HepG2 (cell line): ENCODE data around the gene COL26A1. TPM values are rescaled to one million over a fixed set of nuclear protein-coding genes. Genes with fewer than 3 reads are reported as not detected.
A peak's percentile ranks its signal among the peaks of the same experiment; 100 is the strongest.

ENCODE experiments used
- ATAC-seq: fragments of 200-7000 bp; cut with Tn5 transposase; 3 replicates; pipeline ENCODE4 v1.9.1; 2020; ENCODE audit warnings: mild to moderate bottlenecking, moderate library complexity
- BruUV-seq: library from RNA; stranded (reverse); fragments of 400-500 nt; replicated peaks from 2 replicates; lab custom pipeline; 2021; lab: Mats Ljungman, UMichigan
- CTCF ChIA-PET: fragments of 300-600 bp; formaldehyde crosslinking; extraction: SDS; loops from one replicate; lab custom pipeline; 2021; ENCODE audit warnings: low total read pairs, inconsistent platforms, low intra/inter-chr PET ratio; lab: Yijun Ruan, JAX
- POLR2A ChIA-PET: fragments of 350-600 bp; sonication (Branson Sonifier 250); formaldehyde crosslinking; loops from one replicate; lab custom pipeline; 2020; ENCODE audit warnings: antibody characterized with exemption, inconsistent platforms; lab: Yijun Ruan, JAX
- DNase-seq: peaks from one replicate; pipeline ENCODE4 v3.0.0-alpha.2; 2015; ENCODE audit warnings: low spot score
- FAIRE-seq: peaks from 3 replicates; lab custom pipeline; 2011; peaks lifted over from hg19 to GRCh38; lab: Jason Lieb, UNC
- H2AFZ ChIP-seq: one replicate; pipeline ENCODE4 v1.6.1; 2011; ENCODE audit warnings: low read length, inconsistent platforms
- H3K27ac ChIP-seq: fragments of 300-600 bp; 3 replicates; pipeline ENCODE4 v1.8.0; 2011; ENCODE audit warnings: mixed run types, mild to moderate bottlenecking, mixed read lengths, low read length, inconsistent platforms; ENCODE audit not compliant: insufficient read depth; ENCODE audit errors: extremely low read length
- H3K27me3 ChIP-seq, 2 experiments: fragments of 200-600 bp in 1 of 2; 2 replicates in 1 of 2; 3 replicates in 1 of 2; pipeline versions ENCODE4 v1.6.0 to v1.8.0; 2011; ENCODE audit warnings: low read length in 2 of 2, mild to moderate bottlenecking in 2 of 2, moderate library complexity in 2 of 2, inconsistent platforms in 1 of 2; ENCODE audit not compliant: insufficient read depth in 2 of 2, control insufficient read depth in 1 of 2
- H3K36me3 ChIP-seq, 2 experiments: fragments of 200-600 bp in 1 of 2; replicated peaks in 1 of 2; 2 replicates in 1 of 2; 3 replicates in 1 of 2; pipeline versions ENCODE4 v1.5.1 to v1.8.0; 2011; ENCODE audit warnings: low read length in 2 of 2, inconsistent platforms in 1 of 2; ENCODE audit not compliant: insufficient read depth in 2 of 2, control insufficient read depth in 1 of 2
- H3K4me1 ChIP-seq: 2 replicates; pipeline ENCODE4 v1.5.1; 2012; ENCODE audit warnings: low read length, inconsistent platforms; ENCODE audit not compliant: insufficient read depth
- H3K4me2 ChIP-seq: 2 replicates; pipeline ENCODE4 v1.6.0; 2011; ENCODE audit warnings: low read depth, low read length, inconsistent platforms
- H3K4me3 ChIP-seq, 3 experiments: fragments of 200-600 bp in 1 of 3; sonication (generic), shearing (Covaris generic) in 1 of 3; replicated peaks in 1 of 3; 2 replicates each; pipeline ENCODE4 v1.5.1; 2011 to 2016; ENCODE audit warnings: low read length in 3 of 3, inconsistent platforms in 2 of 3, low read depth in 2 of 3, mild to moderate bottlenecking in 2 of 3, control low read depth in 1 of 3, mixed read lengths in 1 of 3; ENCODE audit not compliant: insufficient read depth in 1 of 3
- H3K79me2 ChIP-seq: one replicate; pipeline ENCODE4 v1.6.1; 2011; ENCODE audit warnings: low read length, inconsistent platforms; ENCODE audit not compliant: insufficient read depth
- H3K9ac ChIP-seq: 2 replicates; pipeline ENCODE4 v1.6.0; 2011; ENCODE audit warnings: mild to moderate bottlenecking, low read depth, low read length, inconsistent platforms; ENCODE audit not compliant: insufficient read depth
- H3K9me3 ChIP-seq: 2 replicates; pipeline ENCODE4 v1.5.1; 2012; ENCODE audit warnings: mild to moderate bottlenecking, low read length
- H4K20me1 ChIP-seq: 2 replicates; pipeline ENCODE4 v1.6.0; 2011; ENCODE audit warnings: inconsistent platforms, mild to moderate bottlenecking, low read length, moderate library complexity; ENCODE audit not compliant: insufficient read depth
- ARID3A ChIP-seq: IDR thresholded peaks from 2 replicates; pipeline ENCODE4 v1.6.1; 2012; ENCODE audit warnings: low read depth, low read length, improper control_type of control experiment
- ASH2L ChIP-seq: fragments of 300-600, 200-600 bp; sonication (generic); IDR thresholded peaks from 2 replicates; pipeline ENCODE4 v1.7.0; 2017; ENCODE audit warnings: low read depth, mild to moderate bottlenecking, moderate library complexity, mixed read lengths, low read length; ENCODE audit not compliant: insufficient read length
- ESRRA ChIP-seq: sonication (generic); formaldehyde crosslinking; IDR thresholded peaks from 2 replicates; pipeline ENCODE4 v1.5.1; 2020; ENCODE audit warnings: mild to moderate bottlenecking, low read depth, missing genetic modification reagents
- FOSL1 ChIP-seq: sonication (generic); formaldehyde crosslinking; IDR thresholded peaks from 2 replicates; pipeline ENCODE4 v1.9.0; 2021; ENCODE audit warnings: missing genetic modification reagents, borderline replicate concordance
- FOSL2 ChIP-seq: sonication (generic); formaldehyde crosslinking; IDR thresholded peaks from 2 replicates; pipeline ENCODE4 v1.4.0; 2020; ENCODE audit warnings: missing genetic modification reagents
- HNRNPL ChIP-seq: fragments of 200-400 bp; formaldehyde crosslinking; IDR thresholded peaks from 2 replicates; pipeline ENCODE4 v1.6.1; 2017; ENCODE audit warnings: mild to moderate bottlenecking, low read depth, low read length
- LBX2 ChIP-seq: sonication (generic); formaldehyde crosslinking; IDR thresholded peaks from 2 replicates; pipeline ENCODE4 v1.5.0; 2020; ENCODE audit warnings: missing genetic modification reagents, mild to moderate bottlenecking, borderline replicate concordance
- NFIC ChIP-seq: IDR thresholded peaks from 2 replicates; pipeline ENCODE4 v1.6.1; 2012; ENCODE audit warnings: mild to moderate bottlenecking, low read length, inconsistent platforms
- NFYB ChIP-seq: sonication (generic); formaldehyde crosslinking; IDR thresholded peaks from 2 replicates; pipeline ENCODE4 v1.4.0; 2020; ENCODE audit warnings: missing genetic modification reagents
- YEATS4 ChIP-seq: sonication (generic); formaldehyde crosslinking; IDR thresholded peaks from 2 replicates; pipeline ENCODE4 v1.4.0; 2020; ENCODE audit warnings: missing genetic modification reagents, borderline replicate concordance
- ZBTB21 ChIP-seq: sonication (generic); formaldehyde crosslinking; IDR thresholded peaks from 2 replicates; pipeline ENCODE4 v1.4.0; 2020; ENCODE audit warnings: missing genetic modification reagents
- ZNF691 ChIP-seq: sonication (generic); formaldehyde crosslinking; IDR thresholded peaks from 2 replicates; pipeline ENCODE4 v1.4.0; 2020; ENCODE audit warnings: missing genetic modification reagents, low read depth, mild to moderate bottlenecking, borderline replicate concordance
- ZNF720 ChIP-seq: sonication (generic); formaldehyde crosslinking; IDR thresholded peaks from 2 replicates; pipeline ENCODE4 v1.4.0; 2020; ENCODE audit warnings: missing genetic modification reagents
- ZNF75D ChIP-seq: sonication (generic); formaldehyde crosslinking; IDR thresholded peaks from 2 replicates; pipeline ENCODE4 v1.8.1; 2023; ENCODE audit warnings: missing genetic modification reagents, mild to moderate bottlenecking, borderline replicate concordance
- ZNF790 ChIP-seq: sonication (generic); formaldehyde crosslinking; IDR thresholded peaks from 2 replicates; pipeline ENCODE4 v1.8.0; 2022; ENCODE audit warnings: missing genetic modification reagents, mild to moderate bottlenecking, borderline replicate concordance
- ZNF841 ChIP-seq: sonication (generic); formaldehyde crosslinking; IDR thresholded peaks from 2 replicates; pipeline ENCODE4 v1.8.1; 2023; ENCODE audit warnings: missing genetic modification reagents, borderline replicate concordance
- WGBS: methylation state at CpG from one replicate; pipeline ENCODE4 v1.1.6; 2017; ENCODE audit warnings: low lambda C conversion rate; 5-methylcytosine and 5-hydroxymethylcytosine counted together
- in situ Hi-C: cut with HindIII; loops from 2 replicates; pipeline ENCODE4 v1.10.0; 2017; ENCODE audit warnings: low pct_unique_long_range_greater_than_20kb; ENCODE audit not compliant: extremely low pct_ligation_motif_present
- intact Hi-C: fragments of 100-400 bp; cut with micrococcal nuclease; formaldehyde crosslinking; loops from one replicate; pipeline ENCODE4 v1.10.0; 2022; ENCODE audit not compliant: unreplicated experiment
- polyA plus RNA-seq, 8 experiments: library from polyadenylated mRNA; depleted of rRNA in 3 of 8; stranded (reverse) in 7 of 8; unstranded in 1 of 8; fragments of >200 nt; fragmentation: Illumina TruSeq in 4 of 8; extraction: Trizol in 4 of 8; gene quantifications; 2 replicates each; pipeline versions ENCODE4 v1.2.1 to v1.2.3, GENCODE V29; 2011 to 2016; ENCODE audit warnings: low read depth in 4 of 8, missing spikeins in 1 of 8, mixed read lengths in 1 of 8; ENCODE audit not compliant: insufficient read depth in 1 of 8
- total RNA-seq, 5 experiments: library from RNA; depleted of rRNA; stranded (reverse); fragments of >200 nt; fragmentation: Illumina TruSeq; extraction: Trizol; gene quantifications; 2 replicates each; pipeline ENCODE4 v1.2.3, GENCODE V29; 2016; ENCODE audit warnings: low read depth in 1 of 5
- TF ChIP-seq, protein P1 (sequence below): sonication (generic); formaldehyde crosslinking; IDR thresholded peaks from 2 replicates; pipeline ENCODE4 v1.4.0; 2020; ENCODE audit warnings: mild to moderate bottlenecking, missing genetic modification reagents

COL26A1 gene
- total and polyA plus RNA-seq, 2 of the 13 experiments (the other 11 are each of a cell fraction or from before 2014, with no cell fraction given), result 7.8 to 9.2 TPM

GRCh38 chr7:101598422-101598985 lies 235.8 kb downstream of the COL26A1 start (continued):
- no peak for TF ChIP-seq LBX2 (CRISPR knock-in tag)

GRCh38 chr7:101598986-101599771 lies 236.5 kb downstream of the COL26A1 start:
- DNase-seq (peak; percentile 17), FAIRE-seq (no peak), ATAC-seq (peak; percentile 33)
- Histone ChIP-seq H3K36me3 (no peaks in the 10 kb centered on the region), H3K4me1 (peaks cover 56% of the 10 kb centered on the region), H3K9me3 (no peaks in the 10 kb centered on the region), H3K4me2 (peak overlapping the region; percentile 86), H3K9ac (peak overlapping the region; percentile 56), H3K4me3 (peak overlapping the region in 1 of 3 experiments; percentile 67; a peak in 3 of 6 replicates), H3K79me2 (no peaks in the 10 kb centered on the region), H2AFZ (no peak overlapping the region), H3K27me3 (peaks cover 0 to 18% of the 10 kb centered on the region in 2 experiments; a peak in 3 of 5 replicates), H4K20me1 (no peaks in the 10 kb centered on the region), H3K27ac (peak overlapping the region; percentile 9)
- CTCF ChIA-PET, result no interaction called here
- intact Hi-C loops (no loop called here), in situ Hi-C loops (no loop called here)
- WGBS, result 0% methylated on average over 5 of the region's 16 CpGs
- POLR2A ChIA-PET, result no interaction called here
- BruUV-seq, result TSS peak; percentile 85
- TF ChIP-seq HNRNPL, result 0 out of 2 replicates have a peak, but pooled peaks have one; percentile 13
- TF ChIP-seq ASH2L, result peak; percentile 15
- no peak for TF ChIP-seq ZBTB21
- no peak for TF ChIP-seq FOSL1 (CRISPR knock-in tag)
- TF ChIP-seq ZNF790, result no peak
- TF ChIP-seq FOSL2 (CRISPR knock-in tag), result no peak
- TF ChIP-seq ZNF691 (CRISPR knock-in tag), result no peak
- TF ChIP-seq ZNF720 (CRISPR knock-in tag), result no peak
- TF ChIP-seq ARID3A, result no peak
- TF ChIP-seq NFIC, result no peak
- TF ChIP-seq ZNF75D (CRISPR knock-in tag), result no peak
- TF ChIP-seq, protein P1, sequence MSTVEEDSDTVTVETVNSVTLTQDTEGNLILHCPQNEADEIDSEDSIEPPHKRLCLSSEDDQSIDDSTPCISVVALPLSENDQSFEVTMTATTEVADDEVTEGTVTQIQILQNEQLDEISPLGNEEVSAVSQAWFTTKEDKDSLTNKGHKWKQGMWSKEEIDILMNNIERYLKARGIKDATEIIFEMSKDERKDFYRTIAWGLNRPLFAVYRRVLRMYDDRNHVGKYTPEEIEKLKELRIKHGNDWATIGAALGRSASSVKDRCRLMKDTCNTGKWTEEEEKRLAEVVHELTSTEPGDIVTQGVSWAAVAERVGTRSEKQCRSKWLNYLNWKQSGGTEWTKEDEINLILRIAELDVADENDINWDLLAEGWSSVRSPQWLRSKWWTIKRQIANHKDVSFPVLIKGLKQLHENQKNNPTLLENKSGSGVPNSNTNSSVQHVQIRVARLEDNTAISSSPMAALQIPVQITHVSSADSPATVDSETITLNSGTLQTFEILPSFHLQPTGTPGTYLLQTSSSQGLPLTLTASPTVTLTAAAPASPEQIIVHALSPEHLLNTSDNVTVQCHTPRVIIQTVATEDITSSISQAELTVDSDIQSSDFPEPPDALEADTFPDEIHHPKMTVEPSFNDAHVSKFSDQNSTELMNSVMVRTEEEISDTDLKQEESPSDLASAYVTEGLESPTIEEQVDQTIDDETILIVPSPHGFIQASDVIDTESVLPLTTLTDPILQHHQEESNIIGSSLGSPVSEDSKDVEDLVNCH (CRISPR knock-in tag), result no peak
- no peak for TF ChIP-seq ESRRA (CRISPR knock-in tag)
- TF ChIP-seq NFYB (CRISPR knock-in tag), result no peak
- TF ChIP-seq ZNF841 (CRISPR knock-in tag), result no peak
- no peak for TF ChIP-seq YEATS4 (CRISPR knock-in tag)
